A673 (cell line): Measurements from ENCODE around the gene CETP. TPM values are rescaled to one million over a fixed set of nuclear protein-coding genes. Genes with fewer than 3 reads are reported as not detected.

ENCODE experiments used
- BruUV-seq: library from RNA; stranded (reverse); fragments of 400-500 nt; replicated peaks from 2 replicates; lab custom pipeline; 2021; lab: Mats Ljungman, UMichigan
- CTCF ChIA-PET: fragments of 300-600 bp; sonication (Branson Sonifier 250); formaldehyde crosslinking; loops from one replicate; lab custom pipeline; 2022; ENCODE audit warnings: antibody characterized with exemption; lab: Charles Lee
- POLR2A ChIA-PET: fragments of 300-600 bp; sonication (Branson Sonifier 250); formaldehyde crosslinking; loops from one replicate; lab custom pipeline; 2022; ENCODE audit warnings: antibody characterized with exemption; ENCODE audit not compliant: low non-redundant PET; lab: Charles Lee
- DNase-seq: peaks from one replicate; pipeline ENCODE4 v3.0.0-alpha.2; 2015; ENCODE audit warnings: low spot score
- H3K27ac ChIP-seq: fragments of 200-600 bp; sonication (generic); 2 replicates; pipeline ENCODE4 v1.5.1; 2016; ENCODE audit warnings: mixed run types, low read depth, mild to moderate bottlenecking, mixed read lengths, antibody characterized with exemption, low read length; ENCODE audit not compliant: poor library complexity, severe bottlenecking
- H3K27me3 ChIP-seq: fragments of 200-600 bp; sonication (generic); replicated peaks from 2 replicates; pipeline ENCODE4 v1.6.1; 2017; ENCODE audit warnings: mixed run types, low read depth, mild to moderate bottlenecking, mixed read lengths, antibody characterized with exemption, low read length; ENCODE audit not compliant: insufficient read depth, poor library complexity
- H3K36me3 ChIP-seq: fragments of 200-600 bp; sonication (generic); 2 replicates; pipeline ENCODE4 v1.6.1; 2016; ENCODE audit warnings: mixed run types, mild to moderate bottlenecking, mixed read lengths, antibody characterized with exemption, low read length; ENCODE audit not compliant: insufficient read depth, poor library complexity, severe bottlenecking
- H3K4me1 ChIP-seq: fragments of 200-600 bp; sonication (generic); 2 replicates; pipeline ENCODE4 v1.6.1; 2017; ENCODE audit warnings: mixed run types, mild to moderate bottlenecking, mixed read lengths, antibody characterized with exemption, low read length; ENCODE audit not compliant: insufficient read depth, poor library complexity, severe bottlenecking
- H3K4me3 ChIP-seq: fragments of 200-600 bp; sonication (generic); 2 replicates; pipeline ENCODE4 v1.5.1; 2016; ENCODE audit warnings: low read depth, mixed run types, mild to moderate bottlenecking, mixed read lengths, low read length; ENCODE audit not compliant: poor library complexity, severe bottlenecking
- H3K9me3 ChIP-seq: fragments of 200-600 bp; sonication (generic); 2 replicates; pipeline ENCODE4 v1.6.1; 2016; ENCODE audit warnings: mixed run types, low read depth, mild to moderate bottlenecking, mixed read lengths, antibody characterized with exemption, low read length; ENCODE audit not compliant: poor library complexity, severe bottlenecking
- CTCF ChIP-seq: fragments of 300-800, 200-600 bp; sonication (generic); conservative IDR thresholded peaks from 2 replicates; pipeline ENCODE4 v1.5.1; 2017; ENCODE audit warnings: low read depth, mild to moderate bottlenecking, antibody characterized with exemption, low read length, moderate library complexity, mixed read lengths
- EZH2 ChIP-seq: fragments of 200-600 bp; sonication (generic); IDR thresholded peaks from 2 replicates; pipeline ENCODE4 v1.6.1; 2017; ENCODE audit warnings: borderline replicate concordance, low read depth, mild to moderate bottlenecking, mixed read lengths, antibody characterized with exemption, low read length; ENCODE audit not compliant: poor library complexity, severe bottlenecking
- intact Hi-C: fragments of 100-400 bp; cut with micrococcal nuclease; formaldehyde crosslinking; loops from one replicate; pipeline ENCODE4 v1.10.0; 2022; ENCODE audit not compliant: unreplicated experiment
- total RNA-seq: library from RNA; stranded (reverse); gene quantifications from 2 replicates; pipeline ENCODE4 v1.2.3, GENCODE V29; 2021

The CETP gene
- total RNA-seq, 1 experiment from 2014 or later: not detected

GRCh38 chr16:56969769-56970168 is 8.0 kb downstream of the CETP start:
- ChIA-PET CTCF (no interaction called here), POLR2A (no interaction called here)
- no peaks in the 10 kb centered on the region for H3K9me3 ChIP-seq

GRCh38 chr16:56970934-56971767 is 9.4 kb downstream of the CETP start:
- Histone ChIP-seq H3K9me3 (no peaks in the 10 kb centered on the region), H3K27ac (no peak overlapping the region), H3K27me3 (no peaks in the 10 kb centered on the region), H3K4me1 (no peaks in the 10 kb centered on the region), H3K4me3 (no peak overlapping the region), H3K36me3 (no peaks in the 10 kb centered on the region)
- intact Hi-C loops: no loop called here
- CTCF ChIA-PET: no interaction called here
- POLR2A ChIA-PET: no interaction called here
- no TSS peak for BruUV-seq
- no peak for DNase-seq
- TF ChIP-seq EZH2 (no peak), CTCF (no peak)

More at GRCh38 chr16:56969769-56970168, 8.0 kb downstream of the CETP start:
- DNase-seq: no peak
- peaks cover 4% of the 10 kb centered on the region for H3K4me1 ChIP-seq
- TF ChIP-seq EZH2 (no peak), CTCF (no peak)
- no peak overlapping the region for H3K27ac ChIP-seq
- no peak overlapping the region for H3K4me3 ChIP-seq
- H3K27me3 ChIP-seq: no peaks in the 10 kb centered on the region
- no peaks in the 10 kb centered on the region for H3K36me3 ChIP-seq
- intact Hi-C loops: no loop called here
- no TSS peak for BruUV-seq

- Histone ChIP-seq H3K9me3 (no peaks in the 10 kb centered on the region), H3K36me3 (no peaks in the 10 kb centered on the region), H3K4me1 (no peaks in the 10 kb centered on the region), H3K27ac (no peak overlapping the region), H3K4me3 (no peak overlapping the region), H3K27me3 (no peaks in the 10 kb centered on the region)
- no peak for TF ChIP-seq EZH2
- no peak for TF ChIP-seq CTCF
- intact Hi-C loops: no loop called here
- no peak for DNase-seq
- no TSS peak for BruUV-seq
- ChIA-PET POLR2A (no interaction called here), CTCF (no interaction called here)
Observed at GRCh38 chr16:56971768-56972043, 10.0 kb downstream of the CETP start.
